ENCODE results near the gene ATG7. TPM values are rescaled to one million over a fixed set of nuclear protein-coding genes. Genes with fewer than 3 reads are reported as not detected.
"Not testable (repeated sequence)": the region's sequence is repeated elsewhere in the genome, so short reads cannot be mapped to it uniquely, and the experiment has no call there.

ATG7 gene
- total RNA-seq, 1 donor from 2014 or later = 55.0 TPM

GRCh38 chr3:11521167-11521566 is 249.0 kb downstream of the ATG7 start:
- no peaks in the 10 kb centered on the region for H3K36me3 ChIP-seq
- TF ChIP-seq POLR2AphosphoS5 (IDR thresholded peaks at IDR 0.05; ENCODE audit: insufficient read depth in 1 of 2, low read depth in 1 of 2) (no peak), POLR2A (IDR thresholded peaks at IDR 0.05) (no peak)
- TF ChIP-seq, protein P1, sequence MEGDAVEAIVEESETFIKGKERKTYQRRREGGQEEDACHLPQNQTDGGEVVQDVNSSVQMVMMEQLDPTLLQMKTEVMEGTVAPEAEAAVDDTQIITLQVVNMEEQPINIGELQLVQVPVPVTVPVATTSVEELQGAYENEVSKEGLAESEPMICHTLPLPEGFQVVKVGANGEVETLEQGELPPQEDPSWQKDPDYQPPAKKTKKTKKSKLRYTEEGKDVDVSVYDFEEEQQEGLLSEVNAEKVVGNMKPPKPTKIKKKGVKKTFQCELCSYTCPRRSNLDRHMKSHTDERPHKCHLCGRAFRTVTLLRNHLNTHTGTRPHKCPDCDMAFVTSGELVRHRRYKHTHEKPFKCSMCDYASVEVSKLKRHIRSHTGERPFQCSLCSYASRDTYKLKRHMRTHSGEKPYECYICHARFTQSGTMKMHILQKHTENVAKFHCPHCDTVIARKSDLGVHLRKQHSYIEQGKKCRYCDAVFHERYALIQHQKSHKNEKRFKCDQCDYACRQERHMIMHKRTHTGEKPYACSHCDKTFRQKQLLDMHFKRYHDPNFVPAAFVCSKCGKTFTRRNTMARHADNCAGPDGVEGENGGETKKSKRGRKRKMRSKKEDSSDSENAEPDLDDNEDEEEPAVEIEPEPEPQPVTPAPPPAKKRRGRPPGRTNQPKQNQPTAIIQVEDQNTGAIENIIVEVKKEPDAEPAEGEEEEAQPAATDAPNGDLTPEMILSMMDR (IDR thresholded peaks at IDR 0.05) = no peak
- no peaks in the 10 kb centered on the region for H3K9me3 ChIP-seq
- no peak for DNase-seq (ENCODE audit: extremely low spot score in 2 of 2)
- H3K27me3 ChIP-seq = no peaks in the 10 kb centered on the region
- intact Hi-C loops (cut with DNase I) = no loop called here
- H3K27ac ChIP-seq = no peak overlapping the region
- no peak overlapping the region for H3K4me3 ChIP-seq
- H3K4me1 ChIP-seq = peaks cover 21% of the 10 kb centered on the region

DNA sequence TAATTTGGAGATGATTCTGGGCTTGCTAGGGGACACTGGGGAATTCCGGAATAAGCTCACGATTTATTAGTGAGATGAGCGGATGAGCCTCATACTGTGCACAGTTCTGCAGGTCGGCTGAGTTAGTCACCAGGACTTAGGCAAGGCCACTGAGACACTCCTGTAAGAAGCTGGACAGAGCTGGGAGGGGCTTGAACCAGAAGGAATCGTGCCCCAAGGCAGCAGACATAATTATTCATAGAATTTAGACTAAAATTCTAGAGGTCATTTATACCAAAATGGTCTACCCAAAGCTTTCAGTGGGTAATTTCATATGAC is 250.2 kb downstream of the ATG7 start:
- TF ChIP-seq, protein P1 (IDR thresholded peaks at IDR 0.05) = no peak
- TF ChIP-seq POLR2A (IDR thresholded peaks at IDR 0.05) = no peak
- TF ChIP-seq POLR2AphosphoS5 (IDR thresholded peaks at IDR 0.05; ENCODE audit: insufficient read depth in 1 of 2, low read depth in 1 of 2) = no peak
- intact Hi-C loops (cut with DNase I) = no loop called here
- Histone ChIP-seq H3K27me3 (no peaks in the 10 kb centered on the region), H3K4me3 (no peak overlapping the region), H3K9me3 (no peaks in the 10 kb centered on the region), H3K27ac (peak overlapping the region; percentile 68), H3K36me3 (no peaks in the 10 kb centered on the region), H3K4me1 (peaks cover 21% of the 10 kb centered on the region)
- no peak for DNase-seq (ENCODE audit: extremely low spot score in 2 of 2)

DNA sequence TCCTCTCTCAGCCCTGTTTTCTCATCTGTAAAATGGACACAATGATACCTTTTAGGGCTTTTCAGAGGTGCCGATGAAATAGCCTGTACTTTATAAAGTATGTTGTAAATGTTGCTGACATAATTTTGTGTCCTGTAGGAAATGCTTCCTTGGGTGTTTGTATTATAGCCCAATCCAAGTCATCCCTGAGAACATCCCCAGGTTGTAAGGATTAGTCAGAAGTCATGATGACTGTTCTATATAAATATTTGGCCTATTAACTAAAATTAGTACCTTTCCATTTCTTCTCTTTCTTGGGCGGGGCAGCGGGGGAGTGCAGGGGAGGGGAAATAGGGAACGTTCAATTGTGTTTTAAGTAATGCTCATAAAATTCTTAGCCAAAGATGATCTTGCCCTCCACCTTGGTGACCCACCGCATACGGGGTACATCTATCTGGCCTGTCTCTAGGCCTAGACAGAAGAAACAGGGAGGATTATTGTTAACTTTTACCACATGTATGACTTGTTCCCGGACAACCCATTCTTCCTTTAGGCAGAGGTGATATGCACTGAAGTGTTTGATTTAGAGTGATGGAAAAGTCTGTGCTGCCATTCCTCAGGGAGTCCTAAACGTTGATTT is 250.9 kb downstream of the ATG7 start:
- H3K36me3 ChIP-seq = no peaks in the 10 kb centered on the region
- peaks cover 21% of the 10 kb centered on the region for H3K4me1 ChIP-seq
- no peaks in the 10 kb centered on the region for H3K9me3 ChIP-seq
- H3K4me3 ChIP-seq = no peak overlapping the region
- peak overlapping the region; percentile 68 for H3K27ac ChIP-seq
- no peak for TF ChIP-seq POLR2AphosphoS5 (IDR thresholded peaks at IDR 0.05; ENCODE audit: insufficient read depth in 1 of 2, low read depth in 1 of 2)
- no peak for TF ChIP-seq POLR2A (IDR thresholded peaks at IDR 0.05)
- TF ChIP-seq, protein P1 (IDR thresholded peaks at IDR 0.05) = no peak
- DNase-seq (ENCODE audit: extremely low spot score in 2 of 2) = no peak
- no peaks in the 10 kb centered on the region for H3K27me3 ChIP-seq
- intact Hi-C loops (cut with DNase I) = no loop called here

DNA sequence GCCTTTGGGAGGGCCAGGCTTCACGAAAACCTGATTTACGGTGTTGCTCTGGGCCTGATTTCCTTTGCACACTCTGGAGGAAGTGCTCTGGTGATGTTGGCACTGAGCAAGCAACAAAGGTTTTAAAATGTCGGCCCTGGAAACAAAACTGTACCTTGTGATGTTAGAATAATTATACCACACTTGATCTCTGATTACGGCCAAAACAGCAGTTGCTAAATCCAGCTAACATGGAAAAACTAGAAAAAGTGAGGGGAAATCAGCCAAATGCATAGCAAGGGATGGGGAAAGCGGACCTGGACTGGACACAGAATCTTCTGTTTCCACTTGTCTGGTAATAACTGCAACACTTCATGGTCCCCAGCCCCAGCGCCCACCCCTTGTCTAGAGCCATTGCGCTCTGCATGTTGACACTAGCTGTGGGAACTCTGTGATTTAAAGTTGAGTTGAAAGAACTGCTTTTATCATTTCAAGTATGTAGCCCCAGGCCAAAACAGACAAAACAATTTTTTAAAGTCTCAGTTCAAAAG is 251.4 kb downstream of the ATG7 start:
- Histone ChIP-seq H3K4me3 (no peak overlapping the region), H3K4me1 (peaks cover 21% of the 10 kb centered on the region), H3K36me3 (no peaks in the 10 kb centered on the region), H3K9me3 (no peaks in the 10 kb centered on the region), H3K27ac (peak overlapping the region; percentile 68), H3K27me3 (no peaks in the 10 kb centered on the region)
- TF ChIP-seq, protein P1 (IDR thresholded peaks at IDR 0.05) = no peak
- TF ChIP-seq POLR2A (IDR thresholded peaks at IDR 0.05) (no peak), POLR2AphosphoS5 (IDR thresholded peaks at IDR 0.05; ENCODE audit: insufficient read depth in 1 of 2, low read depth in 1 of 2) (no peak)
- intact Hi-C loops (cut with DNase I) = no loop called here
- DNase-seq (ENCODE audit: extremely low spot score in 2 of 2) = no peak

- H3K27me3 ChIP-seq; H3K9me3 ChIP-seq; H3K36me3 ChIP-seq; intact Hi-C loops (cut with DNase I); DNase-seq (ENCODE audit: extremely low spot score in 2 of 2); H3K4me3 ChIP-seq; H3K27ac ChIP-seq: not testable (repeated sequence)
- H3K4me1 ChIP-seq = peaks cover 31% of the 10 kb centered on the region
Measured at GRCh38 chr3:11526121-11526520, 253.9 kb downstream of the ATG7 start.

All from vagina (tissue), 2 donors.